ENCODE results near the gene ADARB2. TPM values are rescaled to one million over a fixed set of nuclear protein-coding genes. Genes with fewer than 3 reads are reported as not detected.

ADARB2 gene
- total RNA-seq, 2 experiments from 2014 or later = not detected

GRCh38 chr10:1601406-1601805 lies 135.9 kb downstream of the ADARB2 start:
- Mint-ChIP-seq H3K36me3 (no peaks in the 10 kb centered on the region), H3K27ac (no peak overlapping the region), H3K9me3 (no peaks in the 10 kb centered on the region), H3K4me3 (no peak overlapping the region), H3K27me3 (peaks cover 2% of the 10 kb centered on the region), H3K4me1 (no peaks in the 10 kb centered on the region)
- DNase-seq = no peak

DNA sequence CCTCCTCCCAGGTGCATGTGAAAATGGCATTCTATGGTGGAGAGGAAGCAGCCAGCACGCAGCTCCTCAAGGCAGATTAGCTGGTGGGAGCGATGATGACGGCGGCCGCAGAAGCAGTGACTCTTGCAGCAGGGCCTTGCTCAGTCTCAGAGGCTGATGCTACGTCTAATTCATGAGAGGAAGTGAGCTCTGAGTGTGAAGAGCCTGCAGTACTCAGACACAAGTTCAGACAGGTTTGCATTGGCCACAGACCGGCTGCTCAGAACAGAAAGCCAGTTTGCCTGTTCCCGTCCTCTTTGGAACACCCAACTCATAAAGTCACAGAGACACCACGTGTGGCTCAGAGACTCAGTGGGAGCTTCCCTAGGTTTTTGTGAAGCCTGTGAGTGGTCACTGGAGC lies 136.5 kb downstream of the ADARB2 start:
- no peak for DNase-seq
- no peaks in the 10 kb centered on the region for H3K9me3 Mint-ChIP-seq
- H3K4me3 Mint-ChIP-seq = no peak overlapping the region
- H3K27ac Mint-ChIP-seq = no peak overlapping the region
- H3K27me3 Mint-ChIP-seq = no peaks in the 10 kb centered on the region
- H3K4me1 Mint-ChIP-seq = no peaks in the 10 kb centered on the region
- H3K36me3 Mint-ChIP-seq = no peaks in the 10 kb centered on the region

GRCh38 chr10:1598393-1599153 lies 138.8 kb downstream of the ADARB2 start:
- DNase-seq = no peak
- Mint-ChIP-seq H3K9me3 (no peaks in the 10 kb centered on the region), H3K4me1 (no peaks in the 10 kb centered on the region), H3K4me3 (no peak overlapping the region), H3K36me3 (no peaks in the 10 kb centered on the region), H3K27ac (no peak overlapping the region), H3K27me3 (peaks cover 8% of the 10 kb centered on the region)

DNA sequence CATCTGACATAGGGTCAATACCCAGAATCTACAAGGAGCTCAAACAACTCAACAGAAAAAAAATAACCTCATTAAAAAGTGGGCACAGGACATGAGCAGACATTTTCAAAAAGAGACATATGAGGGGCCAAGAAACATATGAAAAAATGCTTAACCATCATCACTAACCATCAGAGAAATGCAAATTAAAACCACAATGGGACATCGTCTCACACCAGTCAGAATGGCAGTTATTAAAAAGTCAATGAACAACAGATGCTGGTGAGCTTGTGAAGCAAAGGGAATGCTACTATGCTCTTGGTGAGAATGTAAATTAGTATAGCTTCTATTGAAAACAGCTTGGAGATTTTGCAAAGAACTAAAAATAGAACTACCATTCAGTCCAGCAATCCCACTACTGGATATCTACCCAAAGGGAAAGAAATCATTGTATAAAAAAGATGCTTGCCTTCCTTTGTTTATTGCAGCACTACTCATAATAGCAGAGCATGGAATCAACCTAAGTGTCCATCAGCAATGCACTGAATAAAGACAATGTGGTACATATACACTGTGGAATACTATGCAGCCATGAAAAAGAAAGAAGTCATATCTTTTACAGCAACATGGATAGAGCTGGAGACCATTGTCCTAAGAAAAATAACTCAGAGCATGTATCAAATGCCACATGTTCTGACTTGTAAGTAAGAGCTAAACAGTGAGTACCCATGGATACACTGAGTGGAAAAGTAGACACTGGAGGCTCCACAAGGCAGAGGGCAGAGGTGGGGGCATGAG lies 139.8 kb downstream of the ADARB2 start:
- H3K36me3 Mint-ChIP-seq = no peaks in the 10 kb centered on the region

DNA sequence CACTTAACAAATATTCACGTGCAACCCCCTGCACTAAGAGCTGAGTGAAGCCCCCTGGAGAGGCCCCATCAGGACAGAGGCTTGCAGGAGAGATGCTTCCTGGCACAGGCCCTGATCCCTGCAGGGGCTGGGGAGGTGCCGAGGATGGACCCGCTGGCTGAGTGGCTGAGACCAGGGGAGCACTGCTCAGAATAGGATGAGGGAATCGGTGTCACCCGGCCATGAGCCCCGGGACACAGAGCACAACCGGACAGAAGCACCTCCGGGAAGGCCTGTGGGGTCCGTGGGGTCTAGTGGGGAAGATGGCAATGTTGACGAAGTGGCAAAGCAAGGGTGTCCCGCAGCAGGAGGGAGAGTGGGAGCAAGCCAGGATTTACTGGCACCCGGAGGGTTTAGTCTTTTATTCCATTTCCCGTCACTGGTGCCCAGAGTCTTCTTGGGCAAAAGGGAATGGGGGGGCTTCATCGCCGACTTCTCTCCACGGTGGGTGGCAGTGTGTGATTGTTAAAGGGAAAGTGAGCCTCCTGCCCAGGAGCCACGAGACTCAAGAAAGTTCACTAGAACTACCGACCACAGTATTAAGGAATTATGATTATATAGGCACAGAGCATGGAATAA lies 140.7 kb downstream of the ADARB2 start:
- no peaks in the 10 kb centered on the region for H3K9me3 Mint-ChIP-seq

More for the DNA sequence above, 139.8 kb downstream of the ADARB2 start:
- DNase-seq = no peak
- no peak overlapping the region for H3K4me3 Mint-ChIP-seq
- H3K9me3 Mint-ChIP-seq = no peaks in the 10 kb centered on the region
- H3K4me1 Mint-ChIP-seq = no peaks in the 10 kb centered on the region
- peaks cover 8% of the 10 kb centered on the region for H3K27me3 Mint-ChIP-seq
- H3K27ac Mint-ChIP-seq = no peak overlapping the region

DNA sequence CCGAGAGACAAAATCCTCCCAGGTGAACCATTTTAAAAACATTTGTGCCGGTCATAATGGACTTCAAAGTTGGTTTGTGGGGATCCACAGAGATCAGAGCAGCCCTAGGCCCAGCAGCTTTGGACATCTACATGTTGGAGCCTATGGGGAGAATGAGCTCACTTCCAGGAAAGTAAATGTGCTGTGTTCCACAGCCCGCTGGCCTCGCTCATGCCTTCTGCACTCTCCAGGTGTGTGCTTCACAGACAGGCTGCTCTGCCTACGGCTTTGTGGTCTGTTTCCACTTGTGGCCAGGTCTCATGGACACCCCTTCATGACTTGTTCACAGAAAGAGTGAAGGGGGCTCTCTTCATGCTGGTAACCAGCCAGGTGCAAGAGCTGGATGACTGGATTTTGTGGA lies 141.6 kb downstream of the ADARB2 start:
- peaks cover 8% of the 10 kb centered on the region for H3K27me3 Mint-ChIP-seq
- H3K4me3 Mint-ChIP-seq = no peak overlapping the region
- no peaks in the 10 kb centered on the region for H3K9me3 Mint-ChIP-seq
- H3K27ac Mint-ChIP-seq = no peak overlapping the region
- H3K36me3 Mint-ChIP-seq = no peaks in the 10 kb centered on the region
- H3K4me1 Mint-ChIP-seq = no peaks in the 10 kb centered on the region
- DNase-seq = no peak

More for the DNA sequence above, 140.7 kb downstream of the ADARB2 start:
- H3K27ac Mint-ChIP-seq = no peak overlapping the region
- H3K4me1 Mint-ChIP-seq = no peaks in the 10 kb centered on the region
- no peak for DNase-seq
- H3K4me3 Mint-ChIP-seq = no peak overlapping the region
- H3K27me3 Mint-ChIP-seq = peaks cover 8% of the 10 kb centered on the region
- no peaks in the 10 kb centered on the region for H3K36me3 Mint-ChIP-seq

- Mint-ChIP-seq H3K4me1 (no peaks in the 10 kb centered on the region), H3K9me3 (no peaks in the 10 kb centered on the region), H3K27me3 (peaks cover 8% of the 10 kb centered on the region), H3K4me3 (no peak overlapping the region), H3K27ac (no peak overlapping the region), H3K36me3 (no peaks in the 10 kb centered on the region)
- no peak for DNase-seq
Observed at GRCh38 chr10:1595242-1595600, 142.1 kb downstream of the ADARB2 start.

- Mint-ChIP-seq H3K9me3 (no peaks in the 10 kb centered on the region), H3K27ac (no peak overlapping the region), H3K4me1 (no peaks in the 10 kb centered on the region), H3K36me3 (no peaks in the 10 kb centered on the region), H3K4me3 (no peak overlapping the region), H3K27me3 (peaks cover 8% of the 10 kb centered on the region)
- DNase-seq = no peak
Observed at GRCh38 chr10:1594372-1595241, 142.7 kb downstream of the ADARB2 start.

GRCh38 chr10:1591742-1592141 lies 145.6 kb downstream of the ADARB2 start:
- Mint-ChIP-seq H3K4me3 (no peak overlapping the region), H3K36me3 (no peaks in the 10 kb centered on the region), H3K27me3 (peaks cover 8% of the 10 kb centered on the region), H3K27ac (no peak overlapping the region), H3K4me1 (no peaks in the 10 kb centered on the region), H3K9me3 (peaks cover 5% of the 10 kb centered on the region)
- DNase-seq = no peak

DNA sequence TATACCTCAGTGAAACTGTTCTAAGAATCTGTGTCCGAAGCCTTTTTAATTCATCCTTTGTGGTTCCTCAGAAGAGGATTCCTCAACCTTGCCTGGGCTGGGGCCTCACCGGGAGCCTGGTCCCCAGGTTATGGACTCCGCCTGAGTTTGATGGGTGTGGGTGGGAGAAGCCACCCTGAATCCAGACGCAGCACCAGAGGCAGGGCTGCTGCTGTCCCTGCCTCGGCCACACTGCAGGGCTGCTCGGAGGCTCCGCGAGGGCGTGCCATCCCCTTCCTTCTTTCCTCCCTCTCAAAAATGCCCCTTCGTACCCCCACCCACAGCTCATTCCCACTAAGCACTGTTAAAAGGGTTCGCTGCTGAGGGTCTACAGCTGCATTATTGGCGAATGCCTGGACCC lies 146.3 kb downstream of the ADARB2 start:
- DNase-seq = no peak
- Mint-ChIP-seq H3K27ac (no peak overlapping the region), H3K36me3 (no peaks in the 10 kb centered on the region), H3K4me1 (no peaks in the 10 kb centered on the region), H3K27me3 (peaks cover 8% of the 10 kb centered on the region), H3K4me3 (no peak overlapping the region), H3K9me3 (peaks cover 5% of the 10 kb centered on the region)

DNA sequence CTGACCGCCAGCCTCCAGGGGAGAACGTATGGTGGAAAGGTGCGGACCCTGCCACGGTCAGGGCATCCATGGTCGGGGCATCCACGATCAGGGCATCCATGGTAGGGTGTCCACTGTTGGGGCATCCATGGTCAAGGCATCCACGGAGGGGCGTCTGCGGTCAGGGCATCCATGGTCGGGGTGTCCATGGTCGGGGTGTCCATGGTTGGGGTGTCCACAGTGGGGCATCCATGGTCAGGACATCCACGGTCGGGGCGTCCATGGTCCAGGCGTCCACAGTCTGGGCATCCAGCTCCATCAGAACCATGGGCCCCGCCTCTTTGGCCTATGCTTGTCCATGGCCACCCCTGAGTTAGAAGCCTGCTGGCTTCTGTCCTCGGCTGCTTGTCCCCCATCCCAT lies 148.1 kb downstream of the ADARB2 start:
- Mint-ChIP-seq H3K4me3 (no peak overlapping the region), H3K9me3 (peaks cover 5% of the 10 kb centered on the region), H3K27ac (no peak overlapping the region), H3K27me3 (peaks cover 1% of the 10 kb centered on the region), H3K4me1 (no peaks in the 10 kb centered on the region), H3K36me3 (no peaks in the 10 kb centered on the region)
- no peak for DNase-seq

DNA sequence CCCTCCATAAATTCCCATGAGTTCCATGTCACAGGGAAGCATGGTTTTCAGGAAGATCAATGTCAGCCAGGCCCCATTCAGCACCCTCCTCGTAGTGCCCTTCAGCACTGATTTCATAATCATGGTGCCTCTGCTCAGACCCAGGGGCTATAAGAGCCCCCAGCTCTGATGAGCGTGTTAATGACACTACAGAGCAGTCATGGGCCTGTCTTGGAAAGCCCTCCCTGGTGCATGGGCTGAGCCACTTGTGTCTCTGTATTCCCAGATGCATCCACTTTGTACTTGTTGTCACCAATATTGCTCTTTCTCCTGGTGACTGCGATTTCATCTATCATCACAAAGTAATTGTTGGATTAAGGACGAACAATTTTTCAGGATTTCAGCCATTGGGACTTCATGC lies 154.6 kb downstream of the ADARB2 start:
- H3K36me3 Mint-ChIP-seq = no peaks in the 10 kb centered on the region
- H3K4me3 Mint-ChIP-seq = no peak overlapping the region
- DNase-seq = no peak
- peaks cover 5% of the 10 kb centered on the region for H3K9me3 Mint-ChIP-seq
- H3K27ac Mint-ChIP-seq = no peak overlapping the region
- no peaks in the 10 kb centered on the region for H3K4me1 Mint-ChIP-seq
- H3K27me3 Mint-ChIP-seq = no peaks in the 10 kb centered on the region

DNA sequence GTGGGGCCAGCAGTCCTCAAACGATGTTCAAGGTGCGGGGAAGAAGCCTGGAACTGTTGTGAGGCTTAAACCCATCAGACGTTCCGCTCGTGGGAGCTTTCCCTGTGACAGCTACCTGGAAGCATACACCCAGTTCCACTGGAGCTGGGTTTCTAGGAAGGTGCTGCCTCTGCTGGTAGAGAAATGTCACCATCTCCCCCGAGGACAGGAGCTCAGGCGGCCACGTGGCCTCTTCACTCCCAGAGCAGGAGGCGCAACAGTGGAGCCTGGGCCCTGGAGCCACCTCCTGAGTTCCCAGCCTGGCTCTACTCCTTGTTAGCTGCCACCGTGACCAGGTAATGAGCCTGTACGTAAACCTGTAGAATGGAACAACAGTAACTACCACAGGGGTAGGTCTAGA lies 156.1 kb downstream of the ADARB2 start:
- Mint-ChIP-seq H3K9me3 (no peaks in the 10 kb centered on the region), H3K4me3 (no peak overlapping the region), H3K4me1 (no peaks in the 10 kb centered on the region), H3K27ac (no peak overlapping the region), H3K36me3 (no peaks in the 10 kb centered on the region), H3K27me3 (no peaks in the 10 kb centered on the region)
- no peak for DNase-seq

DNA sequence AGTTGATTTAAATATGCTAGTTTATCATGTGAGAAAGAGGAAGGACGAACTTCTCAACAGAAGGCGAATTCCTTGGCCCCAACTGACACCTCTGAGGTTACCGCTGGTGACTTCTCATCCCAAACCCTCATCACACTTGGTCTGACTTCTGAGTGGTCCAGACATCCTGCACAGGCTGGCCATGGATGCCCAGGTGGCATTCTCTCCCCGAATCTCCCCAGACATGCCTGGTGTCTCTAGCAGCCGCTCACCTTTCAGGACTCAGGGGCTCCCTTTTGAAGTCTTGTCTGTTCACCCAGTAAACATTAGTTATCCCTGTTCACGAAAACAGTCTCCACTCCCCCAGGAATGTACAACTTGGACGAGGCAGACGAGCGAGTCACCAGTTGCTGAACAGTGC lies 157.7 kb downstream of the ADARB2 start:
- Mint-ChIP-seq H3K36me3 (no peaks in the 10 kb centered on the region), H3K27me3 (no peaks in the 10 kb centered on the region), H3K4me3 (no peak overlapping the region), H3K9me3 (no peaks in the 10 kb centered on the region), H3K4me1 (no peaks in the 10 kb centered on the region), H3K27ac (no peak overlapping the region)
- DNase-seq = no peak

GRCh38 chr10:1579141-1579491 lies 158.2 kb downstream of the ADARB2 start:
- DNase-seq = no peak
- Mint-ChIP-seq H3K36me3 (no peaks in the 10 kb centered on the region), H3K4me1 (no peaks in the 10 kb centered on the region), H3K9me3 (no peaks in the 10 kb centered on the region), H3K27me3 (no peaks in the 10 kb centered on the region), H3K4me3 (no peak overlapping the region), H3K27ac (no peak overlapping the region)
